Activated CD8-positive, alpha-beta memory T cell treated with anti-CD3 and anti-CD28 coated beads, Interleukin-2, amount 10 ng/mL, durations not matched to agents 7 days and 5 days (primary cell): Measurements from ENCODE around the gene ANTXR1. TPM values are rescaled to one million over a fixed set of nuclear protein-coding genes. Genes with fewer than 3 reads are reported as not detected.

ENCODE experiments used
- ATAC-seq: fragments of 150-1000 bp; cut with Tn5 transposase; one replicate; pipeline ENCODE4 v1.10.0; 2021; ENCODE audit warnings: moderate library complexity
- CTCF ChIA-PET: fragments of 350-600 bp; sonication (Branson Sonifier 250); formaldehyde crosslinking; loops from one replicate; lab custom pipeline; 2021; ENCODE audit warnings: antibody characterized with exemption; lab: Charles Lee
- DNase-seq: peaks from one replicate; pipeline ENCODE4 v3.0.0-alpha.2; 2020
- H3K27ac Mint-ChIP-seq: one replicate; pipeline ENCODE4 v1.8.0; 2021; ENCODE audit warnings: mild to moderate bottlenecking, mixed read lengths
- H3K27me3 Mint-ChIP-seq: one replicate; pipeline ENCODE4 v1.8.0; 2021; ENCODE audit warnings: mixed read lengths
- H3K36me3 Mint-ChIP-seq: one replicate; pipeline ENCODE4 v1.8.0; 2021; ENCODE audit warnings: mild to moderate bottlenecking, mixed read lengths
- H3K4me1 Mint-ChIP-seq: one replicate; pipeline ENCODE4 v1.8.0; 2021; ENCODE audit warnings: mixed read lengths
- H3K4me3 Mint-ChIP-seq: one replicate; pipeline ENCODE4 v1.8.0; 2021; ENCODE audit warnings: mild to moderate bottlenecking, moderate library complexity, mixed read lengths
- H3K9me3 Mint-ChIP-seq: one replicate; pipeline ENCODE4 v1.8.0; 2022; ENCODE audit warnings: low read depth, mixed read lengths
- total RNA-seq, 2 experiments: library from RNA; stranded (reverse); gene quantifications; one replicate each; pipeline ENCODE4 v1.2.3, GENCODE V29; 2021

Gene ANTXR1
- total RNA-seq, 2 experiments from 2014 or later = 0.23 TPM; not detected in 1

DNA sequence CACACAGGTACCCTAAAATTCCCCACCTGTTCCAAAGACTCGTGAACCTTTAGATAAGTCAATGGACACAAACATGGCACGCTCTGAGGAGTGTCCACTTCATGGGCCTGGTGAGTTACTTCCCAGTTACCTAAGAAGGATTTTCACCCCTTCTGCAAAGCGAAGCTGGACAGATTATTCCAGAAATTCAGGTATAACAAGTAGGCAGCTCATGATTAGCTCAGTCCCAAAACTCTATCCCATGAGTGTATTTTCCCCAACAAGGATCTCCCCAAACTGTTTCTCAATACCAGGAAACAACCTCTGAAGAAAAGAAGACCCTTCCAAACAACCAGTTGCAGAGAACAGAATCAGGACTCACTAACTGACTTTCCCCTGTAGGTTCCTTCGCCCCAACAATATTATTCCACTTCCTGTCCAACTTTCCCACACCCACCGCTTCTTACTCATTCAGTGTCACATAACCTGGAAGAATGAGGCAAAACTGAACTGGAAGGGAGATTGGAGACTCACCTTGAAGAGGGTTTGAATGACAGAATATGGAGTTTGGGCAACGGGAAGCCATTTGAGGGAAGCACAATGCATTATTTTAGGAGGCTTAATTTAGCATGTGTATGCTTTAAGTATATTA, 120.1 kb downstream of the ANTXR1 start:
- H3K4me1 Mint-ChIP-seq = no peaks in the 10 kb centered on the region
- peaks cover 35% of the 10 kb centered on the region for H3K27me3 Mint-ChIP-seq

DNA sequence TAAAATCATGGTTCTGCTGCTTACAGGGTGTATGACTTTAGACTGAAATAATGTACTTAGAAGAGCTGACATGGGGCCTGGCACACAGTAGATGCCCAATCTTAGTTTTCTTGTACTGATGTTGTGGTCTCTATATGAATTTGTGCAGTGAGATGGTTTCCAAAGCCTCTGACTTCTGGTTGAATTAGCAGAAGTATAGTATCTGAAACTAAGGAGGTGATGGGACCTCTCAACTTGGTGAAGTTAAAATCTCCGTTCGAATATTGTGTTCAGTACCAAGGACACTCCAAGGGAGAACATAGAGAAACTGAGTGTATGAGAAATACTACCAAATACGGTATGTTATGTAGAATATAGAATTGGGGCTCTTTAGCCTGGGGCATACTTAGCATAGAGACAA, 120.9 kb downstream of the ANTXR1 start:
- H3K27ac Mint-ChIP-seq = no peak overlapping the region
- H3K4me1 Mint-ChIP-seq = no peaks in the 10 kb centered on the region
- DNase-seq = no peak
- CTCF ChIA-PET = interaction anchor here (0.6 kb wide), 1 partner anchor 670 kb away, joined by 3 read pairs; no protein-coding TSS in a partner anchor
- H3K9me3 Mint-ChIP-seq = no peaks in the 10 kb centered on the region
- no peak overlapping the region for H3K4me3 Mint-ChIP-seq
- H3K27me3 Mint-ChIP-seq = peaks cover 33% of the 10 kb centered on the region
- H3K36me3 Mint-ChIP-seq = no peaks in the 10 kb centered on the region
- ATAC-seq = no peak

More for the DNA sequence above, 120.1 kb downstream of the ANTXR1 start:
- H3K4me3 Mint-ChIP-seq = no peak overlapping the region
- CTCF ChIA-PET = no interaction called here
- H3K36me3 Mint-ChIP-seq = no peaks in the 10 kb centered on the region
- no peak overlapping the region for H3K27ac Mint-ChIP-seq
- H3K9me3 Mint-ChIP-seq = no peaks in the 10 kb centered on the region
- ATAC-seq (no peak), DNase-seq (no peak)

DNA sequence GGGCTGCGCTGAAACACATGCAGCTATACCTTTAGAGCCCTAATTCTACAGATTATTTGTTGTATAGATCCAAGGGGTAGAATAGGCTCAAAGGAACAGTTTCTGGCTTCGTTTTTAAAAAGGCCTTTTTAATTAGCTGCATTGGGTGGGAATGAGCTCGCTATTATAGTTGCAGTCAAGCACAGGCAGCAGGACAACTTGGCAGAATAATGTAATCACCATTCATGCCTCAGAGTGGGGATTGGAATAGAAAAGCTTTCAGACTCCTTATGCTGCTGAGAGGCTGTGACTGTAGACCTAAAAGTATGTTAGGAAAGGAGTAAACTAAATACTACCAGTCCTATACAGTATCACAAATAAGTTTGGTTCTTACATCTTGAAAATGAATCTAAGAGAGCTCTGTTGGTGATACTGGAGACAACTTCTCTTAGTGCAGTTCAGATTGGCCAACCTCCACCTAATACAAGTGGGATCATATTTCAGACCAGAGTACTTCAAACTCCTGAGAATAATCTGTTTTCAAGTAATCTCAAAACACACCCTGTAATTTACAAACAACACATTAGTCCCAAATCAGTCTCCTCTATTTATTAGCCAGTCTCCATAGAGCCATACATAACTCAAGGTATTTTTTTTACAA, 121.4 kb downstream of the ANTXR1 start:
- CTCF ChIA-PET = interaction anchor here (0.6 kb wide), 1 partner anchor 669 kb away, joined by 3 read pairs; no protein-coding TSS in a partner anchor

DNA sequence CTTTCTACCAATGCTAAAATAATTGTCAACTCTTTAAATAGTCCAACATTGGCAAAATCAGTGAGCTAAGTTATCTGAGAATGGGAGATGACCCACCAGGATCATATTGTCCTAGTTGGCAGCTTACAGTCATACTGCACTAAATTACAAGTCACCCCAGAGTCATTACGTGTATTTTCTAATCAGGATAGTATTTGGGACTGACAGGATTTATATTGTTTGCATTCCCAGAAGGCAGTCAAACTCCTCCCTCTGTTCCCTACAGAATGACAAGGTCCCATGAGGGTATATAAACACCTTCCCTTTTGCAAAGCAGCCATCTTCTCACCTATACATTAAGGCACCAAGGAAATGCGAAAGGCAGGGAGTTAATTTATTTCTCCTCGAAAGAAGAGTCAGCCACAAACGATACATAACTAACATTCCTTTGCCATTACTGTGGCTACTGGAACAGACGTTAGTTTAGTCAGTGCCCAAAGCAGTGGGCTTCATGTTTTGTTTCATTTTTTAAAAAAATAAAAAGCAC, 125.3 kb downstream of the ANTXR1 start:
- H3K36me3 Mint-ChIP-seq = no peaks in the 10 kb centered on the region
- no peaks in the 10 kb centered on the region for H3K4me1 Mint-ChIP-seq
- H3K27ac Mint-ChIP-seq = no peak overlapping the region
- no peaks in the 10 kb centered on the region for H3K9me3 Mint-ChIP-seq
- peaks cover 51% of the 10 kb centered on the region for H3K27me3 Mint-ChIP-seq
- H3K4me3 Mint-ChIP-seq = no peak overlapping the region
- no peak for DNase-seq
- CTCF ChIA-PET = no interaction called here
- ATAC-seq = no peak

More for the DNA sequence above, 121.4 kb downstream of the ANTXR1 start:
- Mint-ChIP-seq H3K36me3 (no peaks in the 10 kb centered on the region), H3K27ac (no peak overlapping the region), H3K4me3 (no peak overlapping the region), H3K4me1 (no peaks in the 10 kb centered on the region), H3K9me3 (no peaks in the 10 kb centered on the region), H3K27me3 (peaks cover 36% of the 10 kb centered on the region)
- no peak for ATAC-seq
- DNase-seq = no peak

DNA sequence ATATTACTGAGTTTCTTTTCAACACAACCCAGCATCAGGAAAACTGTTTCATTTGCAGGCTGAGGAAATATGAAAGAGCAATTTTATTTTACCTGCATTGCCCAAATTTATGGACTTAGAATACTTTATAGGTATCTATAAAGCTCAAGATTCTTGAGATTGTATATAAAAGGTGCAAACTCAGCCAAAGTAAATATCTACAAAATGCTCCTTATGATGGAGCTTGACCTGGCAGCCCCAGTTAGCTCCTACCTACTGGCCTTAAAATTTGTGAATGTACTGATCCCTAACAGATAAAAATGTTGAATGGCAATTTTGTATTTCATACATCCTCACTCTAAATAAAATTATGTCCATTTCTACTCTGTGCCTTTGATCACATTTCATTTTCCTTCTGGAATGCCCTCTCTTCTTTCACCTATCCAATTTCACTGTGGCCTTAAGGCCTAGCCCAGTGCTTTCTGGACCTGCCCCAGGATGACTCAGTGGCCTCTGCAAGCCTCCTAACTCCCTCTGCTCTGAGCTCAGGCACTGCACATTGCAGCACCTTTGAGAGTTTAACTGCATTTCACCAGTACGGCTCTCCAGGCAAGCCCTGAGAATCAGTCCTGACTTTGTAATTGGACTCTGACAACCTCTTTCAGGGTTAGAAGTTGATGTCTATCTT, 125.9 kb downstream of the ANTXR1 start:
- Mint-ChIP-seq H3K27ac (no peak overlapping the region), H3K36me3 (no peaks in the 10 kb centered on the region), H3K27me3 (peaks cover 55% of the 10 kb centered on the region), H3K4me1 (no peaks in the 10 kb centered on the region), H3K4me3 (no peak overlapping the region), H3K9me3 (no peaks in the 10 kb centered on the region)
- ATAC-seq = no peak
- CTCF ChIA-PET = no interaction called here
- no peak for DNase-seq

DNA sequence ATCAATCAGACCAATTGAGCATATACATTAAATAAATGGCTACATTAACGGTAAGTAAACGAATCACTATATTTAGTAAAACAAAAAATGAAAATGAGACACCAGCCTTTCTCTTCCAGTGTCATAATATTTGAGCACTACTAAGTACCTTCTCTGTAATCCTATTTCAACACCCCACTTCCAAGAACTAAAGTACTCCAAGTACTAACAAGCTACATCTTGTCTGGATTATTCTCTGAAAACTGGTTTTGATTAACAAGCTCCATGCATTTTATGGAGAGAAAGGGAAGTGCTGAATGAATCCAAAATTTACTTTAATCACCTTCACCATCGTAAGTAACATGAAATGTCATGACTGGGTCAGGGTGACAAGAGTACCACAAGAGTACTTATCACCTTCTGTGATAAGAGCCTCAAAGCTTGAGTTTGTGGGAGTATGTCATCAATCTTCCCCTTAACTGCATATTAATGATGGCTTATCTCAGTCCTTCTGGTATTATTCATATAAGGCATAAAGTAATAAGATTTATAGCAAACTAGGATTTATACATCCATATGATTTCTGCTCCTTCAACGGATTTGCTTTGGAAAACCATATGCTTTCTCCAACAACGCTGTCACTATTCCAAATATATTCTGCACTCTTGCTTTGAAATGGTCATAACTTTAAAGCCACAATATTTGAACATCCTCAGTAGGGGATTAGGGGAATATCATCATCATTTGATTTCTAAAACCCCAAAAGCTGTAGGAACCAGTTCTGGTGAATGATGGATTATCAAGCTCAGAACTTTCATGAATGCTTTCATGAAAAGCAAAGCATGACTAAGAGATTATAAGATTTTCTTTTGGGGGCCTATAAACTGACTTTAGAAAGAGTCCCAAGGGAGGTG, 127.0 kb downstream of the ANTXR1 start:
- Mint-ChIP-seq H3K36me3 (no peaks in the 10 kb centered on the region), H3K27me3 (peaks cover 53% of the 10 kb centered on the region), H3K4me3 (no peak overlapping the region), H3K9me3 (no peaks in the 10 kb centered on the region), H3K4me1 (no peaks in the 10 kb centered on the region), H3K27ac (no peak overlapping the region)
- CTCF ChIA-PET = interaction anchor here (1.4 kb wide), 1 partner anchor 19 kb away, joined by 3 read pairs; no protein-coding TSS in a partner anchor
- no peak for ATAC-seq
- no peak for DNase-seq

DNA sequence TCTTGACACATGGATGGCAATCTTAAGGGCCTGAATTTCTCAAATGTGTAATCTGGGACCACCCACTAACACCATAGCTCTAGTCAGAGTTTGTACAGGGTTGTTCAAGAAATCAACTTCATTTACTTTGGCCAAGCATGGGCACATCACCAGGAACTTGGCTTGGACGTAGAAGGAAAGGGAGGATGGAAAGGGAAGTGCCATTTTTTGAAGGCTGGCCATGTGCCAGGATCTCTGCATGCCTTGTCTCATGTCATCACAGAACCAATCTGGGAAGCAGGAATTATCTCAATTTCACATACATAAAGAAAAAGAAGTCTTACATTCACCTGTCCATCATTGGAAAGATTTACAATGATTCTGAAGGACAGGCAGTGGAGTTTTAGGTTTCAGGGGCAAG, 128.1 kb downstream of the ANTXR1 start:
- no peak overlapping the region for H3K4me3 Mint-ChIP-seq

GRCh38 chr2:69143748-69144360, 130.9 kb downstream of the ANTXR1 start:
- no peaks in the 10 kb centered on the region for H3K9me3 Mint-ChIP-seq
- H3K4me3 Mint-ChIP-seq = no peak overlapping the region
- DNase-seq = no peak
- peaks cover 40% of the 10 kb centered on the region for H3K27me3 Mint-ChIP-seq
- H3K27ac Mint-ChIP-seq = no peak overlapping the region
- ATAC-seq = no peak
- H3K36me3 Mint-ChIP-seq = no peaks in the 10 kb centered on the region
- CTCF ChIA-PET = no interaction called here
- no peaks in the 10 kb centered on the region for H3K4me1 Mint-ChIP-seq

More for the DNA sequence above, 128.1 kb downstream of the ANTXR1 start:
- Mint-ChIP-seq H3K27me3 (peaks cover 50% of the 10 kb centered on the region), H3K36me3 (no peaks in the 10 kb centered on the region), H3K27ac (no peak overlapping the region), H3K4me1 (no peaks in the 10 kb centered on the region), H3K9me3 (no peaks in the 10 kb centered on the region)
- CTCF ChIA-PET = interaction anchor here (1.4 kb wide), 1 partner anchor 20 kb away, joined by 3 read pairs; no protein-coding TSS in a partner anchor
- DNase-seq (no peak), ATAC-seq (no peak)

DNA sequence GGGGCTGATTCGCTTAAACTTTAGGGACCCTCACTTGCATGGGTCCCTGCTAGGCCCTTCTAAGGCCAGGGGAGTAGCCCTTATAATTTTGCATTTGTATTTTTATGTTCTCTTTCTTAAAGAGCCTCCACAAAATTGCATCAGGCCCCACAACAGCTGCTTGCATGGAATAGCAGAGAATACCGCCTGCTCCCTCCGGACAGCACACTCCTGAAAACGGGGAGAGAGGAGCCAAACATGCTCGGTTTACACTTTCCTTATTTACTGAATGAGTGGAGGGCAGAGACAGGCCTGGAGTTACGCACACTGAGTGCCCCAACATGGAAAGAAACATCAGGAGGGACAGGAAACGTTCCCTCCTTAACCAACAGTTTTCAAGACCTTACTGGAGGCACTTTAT, 132.2 kb downstream of the ANTXR1 start:
- Mint-ChIP-seq H3K27me3 (peaks cover 28% of the 10 kb centered on the region), H3K4me1 (no peaks in the 10 kb centered on the region), H3K9me3 (no peaks in the 10 kb centered on the region), H3K36me3 (no peaks in the 10 kb centered on the region), H3K27ac (no peak overlapping the region), H3K4me3 (no peak overlapping the region)
- ATAC-seq (no peak), DNase-seq (no peak)
- CTCF ChIA-PET = no interaction called here

GRCh38 chr2:69147841-69148533, 135.0 kb downstream of the ANTXR1 start:
- ATAC-seq (no peak), DNase-seq (no peak)
- Mint-ChIP-seq H3K27me3 (peaks cover 15% of the 10 kb centered on the region), H3K4me1 (no peaks in the 10 kb centered on the region), H3K36me3 (no peaks in the 10 kb centered on the region), H3K9me3 (no peaks in the 10 kb centered on the region), H3K4me3 (no peak overlapping the region), H3K27ac (no peak overlapping the region)
- CTCF ChIA-PET = no interaction called here

- Mint-ChIP-seq H3K36me3 (no peaks in the 10 kb centered on the region), H3K4me3 (no peak overlapping the region), H3K4me1 (no peaks in the 10 kb centered on the region), H3K9me3 (no peaks in the 10 kb centered on the region), H3K27ac (no peak overlapping the region), H3K27me3 (peaks cover 8% of the 10 kb centered on the region)
- DNase-seq (no peak), ATAC-seq (no peak)
- CTCF ChIA-PET = no interaction called here
Measured at GRCh38 chr2:69149631-69150215, 136.7 kb downstream of the ANTXR1 start.

- Mint-ChIP-seq H3K4me3 (no peak overlapping the region), H3K27ac (no peak overlapping the region), H3K36me3 (no peaks in the 10 kb centered on the region), H3K9me3 (no peaks in the 10 kb centered on the region), H3K27me3 (peaks cover 6% of the 10 kb centered on the region), H3K4me1 (no peaks in the 10 kb centered on the region)
- ATAC-seq = no peak
- CTCF ChIA-PET = no interaction called here
- DNase-seq = no peak
Measured at GRCh38 chr2:69151931-69152330, 139.0 kb downstream of the ANTXR1 start.
